Hematopoietic multipotent progenitor cell treated with erythropoietin and hydrocortisone succinate and interleukin-3 and kit ligand, for 17 days (in vitro differentiated cells): ENCODE results near the gene TMOD4.

Source experiments
- DNase-seq: peaks from one replicate; pipeline ENCODE4 v3.0.0-alpha.2; 2015; ENCODE audit warnings: low spot score

Gene TMOD4

GRCh38 chr1:151142411-151143056 is 33.2 kb downstream of the TMOD4 start:
- no peak for DNase-seq

- no peak for DNase-seq
Measured at GRCh38 chr1:151137789-151138188, 38.0 kb downstream of the TMOD4 start.

GRCh38 chr1:151135433-151136385 is 40.1 kb downstream of the TMOD4 start:
- DNase-seq: no peak

GRCh38 chr1:151134991-151135390 is 40.8 kb downstream of the TMOD4 start:
- DNase-seq: no peak

GRCh38 chr1:151134396-151134795 is 41.4 kb downstream of the TMOD4 start:
- DNase-seq: no peak

GRCh38 chr1:151133018-151133806 is 42.6 kb downstream of the TMOD4 start:
- DNase-seq: no peak

- DNase-seq: no peak
Measured at GRCh38 chr1:151132335-151133017, 43.3 kb downstream of the TMOD4 start.

- DNase-seq: no peak
Measured at GRCh38 chr1:151131701-151132334, 44.0 kb downstream of the TMOD4 start.

- no peak for DNase-seq
Measured at GRCh38 chr1:151130987-151131586, 44.7 kb downstream of the TMOD4 start.

- no peak for DNase-seq
Measured at GRCh38 chr1:151128800-151129199, 47.0 kb downstream of the TMOD4 start.

GRCh38 chr1:151124763-151125403 is 50.9 kb downstream of the TMOD4 start:
- DNase-seq: no peak
